ENCODE measurements around the gene BABAM2.
"Not testable (repeated sequence)": the region's sequence is repeated elsewhere in the genome, so short reads cannot be mapped to it uniquely, and the experiment has no call there.

Gene BABAM2

DNA sequence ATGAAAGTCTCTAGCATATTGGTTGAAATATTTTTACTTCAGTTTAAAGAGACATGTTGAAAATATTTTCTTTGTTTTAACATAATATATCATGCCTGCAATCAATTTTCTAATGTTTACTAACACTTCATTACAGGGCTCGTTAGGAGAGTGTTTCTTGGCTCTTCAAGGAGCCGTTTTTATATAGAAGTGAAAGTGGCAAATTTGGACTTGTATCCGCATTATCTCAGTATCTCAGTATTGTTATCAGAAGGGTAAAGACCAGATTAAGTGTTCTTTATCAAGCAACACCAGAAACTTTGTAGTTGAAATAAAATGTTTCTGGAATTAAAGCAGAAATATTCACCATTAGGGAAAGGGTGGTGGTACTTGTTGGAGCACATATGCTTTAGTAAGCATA lies 97.8 kb downstream of the BABAM2 start:
- no peak for DNase-seq

DNA sequence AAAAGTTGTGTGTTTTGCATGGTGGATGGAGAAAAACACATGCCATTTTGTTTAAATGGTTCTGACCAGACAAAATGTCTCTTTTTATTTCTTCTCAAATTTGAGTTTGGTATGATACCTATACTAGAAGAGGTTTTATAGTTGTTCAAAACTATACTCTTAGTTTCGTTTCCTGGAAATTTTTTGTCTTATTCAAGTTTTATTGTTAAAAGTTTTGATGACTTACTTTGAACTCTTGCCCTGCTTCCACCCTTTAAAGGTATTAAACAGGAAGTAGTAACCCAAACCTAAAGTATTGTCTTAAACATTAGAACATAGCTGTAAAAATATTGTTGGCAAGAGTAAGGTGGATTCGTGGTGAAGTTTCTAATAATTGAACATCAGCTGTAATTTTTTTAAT lies 98.2 kb downstream of the BABAM2 start:
- DNase-seq: no peak

DNA sequence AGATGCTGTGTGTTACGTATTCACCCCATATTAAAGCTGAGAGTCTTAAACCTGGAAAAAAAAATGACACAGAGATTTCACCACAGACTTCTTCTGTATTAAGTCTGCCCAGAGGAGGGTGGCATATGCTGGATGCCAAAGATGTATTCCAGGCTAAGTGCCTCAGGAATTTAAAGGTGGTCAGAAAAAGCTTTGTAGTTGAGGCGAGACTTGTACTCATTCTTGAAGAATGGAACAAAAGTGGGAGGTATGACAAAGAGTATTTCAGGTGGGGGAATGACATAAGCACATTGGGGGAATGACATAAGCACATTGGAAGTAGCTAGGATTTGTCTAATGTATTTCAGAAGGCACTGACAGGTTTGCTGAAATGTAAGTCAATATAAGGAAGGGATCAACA lies 98.6 kb downstream of the BABAM2 start:
- DNase-seq: no peak

DNA sequence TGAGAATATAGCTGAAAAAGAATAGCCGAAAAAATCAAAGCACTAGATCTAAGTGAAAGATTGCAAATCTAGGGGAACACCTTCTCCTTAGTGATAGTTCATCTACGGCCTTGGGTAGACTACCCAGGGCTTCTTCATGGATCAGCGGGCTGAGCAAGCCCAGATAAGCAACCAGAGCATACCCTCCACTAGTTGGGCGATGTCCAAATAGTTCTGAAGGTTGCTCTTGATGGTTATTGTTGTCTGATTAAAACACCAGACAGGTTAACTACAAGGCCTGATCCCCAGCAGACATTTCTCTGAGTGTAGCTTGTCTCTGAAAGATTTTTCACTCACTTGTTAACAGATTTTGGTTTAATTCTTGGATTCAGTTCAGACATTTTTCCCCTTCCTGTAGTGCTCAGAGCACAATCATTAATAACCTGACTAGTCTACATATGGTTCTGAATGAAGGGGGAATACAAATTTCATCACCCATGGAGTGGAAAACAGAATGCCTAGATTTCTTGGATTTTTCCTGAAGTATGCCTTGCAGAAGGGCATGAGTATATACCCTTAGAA lies 99.6 kb downstream of the BABAM2 start:
- DNase-seq: peak; percentile 13

GRCh38 chr2:27991146-27991545 lies 100.6 kb downstream of the BABAM2 start:
- DNase-seq: no peak

- no peak for DNase-seq
These were observed 102.4 kb downstream of the BABAM2 start for GRCh38 chr2:27992787-27993401.

DNA sequence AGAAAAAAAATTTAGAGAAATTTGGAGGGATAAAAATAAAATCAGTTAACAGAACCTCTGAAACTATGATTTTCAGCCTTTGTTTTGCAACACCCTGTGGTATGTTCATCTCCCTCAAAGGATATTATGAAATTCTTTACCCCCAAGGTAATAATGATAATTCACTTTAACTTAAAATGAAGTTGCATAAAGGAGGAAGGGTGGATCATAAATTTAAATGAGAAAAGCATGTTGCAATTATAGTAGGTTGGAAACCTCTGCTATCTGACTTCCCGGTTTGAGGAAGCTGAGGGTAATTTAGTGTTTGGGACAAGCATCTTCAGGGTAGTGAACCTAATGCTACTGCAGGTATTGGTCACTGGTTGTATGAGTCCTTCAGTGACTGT lies 102.9 kb downstream of the BABAM2 start:
- DNase-seq: no peak

DNA sequence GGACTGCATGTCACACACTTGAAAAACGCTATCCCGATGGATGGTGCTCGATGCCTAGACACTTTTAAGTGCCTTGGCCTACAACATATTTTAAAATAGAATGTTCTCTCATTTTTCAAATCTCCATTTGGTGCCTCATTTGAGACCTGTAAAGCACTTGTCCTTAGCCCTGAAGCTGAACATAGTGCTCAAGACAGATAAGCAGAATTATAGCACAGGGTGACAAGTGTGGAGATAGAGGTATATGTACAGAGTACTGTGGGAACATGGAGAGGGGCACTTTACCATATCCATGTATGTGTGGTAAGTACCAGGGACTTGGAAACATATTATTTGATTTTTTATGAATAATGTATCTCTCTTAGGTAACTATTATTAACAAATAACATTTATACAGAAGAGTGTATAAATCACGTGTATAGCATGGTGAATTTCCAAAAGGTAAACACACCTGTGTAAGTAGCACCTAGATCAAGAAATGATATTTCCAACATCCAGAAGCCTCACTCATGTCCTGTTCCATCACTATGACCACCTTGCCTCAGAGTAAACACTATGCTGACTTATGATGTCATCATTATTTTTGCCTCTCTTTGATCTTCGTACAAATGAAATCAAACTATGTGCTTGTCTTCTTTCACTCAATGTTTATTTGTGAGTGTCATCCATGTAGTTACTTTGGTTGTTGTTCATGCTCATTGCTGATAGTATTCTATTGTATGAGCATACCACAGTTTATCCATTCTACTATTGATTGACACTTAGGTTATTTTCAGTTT lies 103.6 kb downstream of the BABAM2 start:
- DNase-seq: no peak

DNA sequence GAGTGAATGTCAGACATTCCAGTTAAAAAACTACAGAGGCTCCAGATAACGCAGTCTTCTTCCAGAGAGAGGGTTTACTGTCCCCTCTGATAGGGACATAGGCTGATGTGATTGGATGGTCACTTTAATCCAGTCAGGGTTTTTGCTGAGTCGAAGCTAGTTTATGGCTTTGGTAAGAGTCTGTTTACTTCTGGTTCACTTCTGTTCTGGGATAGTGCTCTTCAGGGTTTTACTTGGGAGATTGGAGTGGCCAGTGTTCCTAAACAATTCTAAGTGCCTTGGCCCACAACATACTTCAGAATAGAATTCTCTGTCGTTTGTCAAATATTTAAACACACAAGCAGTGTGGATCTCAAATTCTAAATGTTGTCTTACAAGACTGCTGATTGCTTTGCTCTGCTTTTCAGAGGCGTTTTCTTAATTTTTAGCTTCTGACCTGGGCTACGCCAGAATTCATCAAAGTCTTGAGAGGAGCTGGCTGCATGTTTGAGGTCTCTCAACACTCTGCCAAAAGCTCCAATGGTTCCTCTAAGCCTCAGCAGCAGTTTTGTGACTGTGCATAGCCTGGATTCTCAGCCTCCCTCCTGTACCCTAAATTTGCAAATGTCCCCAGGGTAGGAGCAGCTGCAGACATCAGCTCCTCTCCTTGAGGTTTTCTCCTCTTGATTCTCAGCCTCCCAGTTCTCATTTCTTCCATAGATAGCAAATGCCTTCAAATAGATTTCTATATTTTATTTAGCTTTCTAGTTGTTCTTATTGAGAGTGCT lies 105.8 kb downstream of the BABAM2 start:
- no peak for DNase-seq

DNA sequence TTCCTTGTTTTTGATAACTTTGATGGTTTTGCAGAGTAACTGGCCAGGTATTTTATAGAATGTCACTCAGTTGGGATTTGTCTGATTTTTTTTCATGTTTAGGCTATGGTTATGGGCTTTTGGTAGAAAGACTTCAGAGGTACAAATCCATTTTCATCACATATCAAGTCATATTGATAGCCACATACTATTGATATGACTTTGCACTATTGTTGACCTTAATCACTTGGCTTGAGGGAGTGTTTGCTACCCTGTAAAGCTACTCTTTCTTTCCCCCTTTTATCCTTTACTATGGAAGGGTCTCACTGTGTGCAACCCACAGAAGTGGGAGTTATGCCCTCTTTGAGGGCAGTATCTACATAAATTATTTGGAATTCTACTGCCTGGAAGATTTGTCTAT lies 109.8 kb downstream of the BABAM2 start:
- no peak for DNase-seq

- DNase-seq: no peak
These were observed 111.7 kb downstream of the BABAM2 start for GRCh38 chr2:28002181-28002580.

- DNase-seq: no peak
These were observed 113.6 kb downstream of the BABAM2 start for GRCh38 chr2:28004086-28004485.

DNA sequence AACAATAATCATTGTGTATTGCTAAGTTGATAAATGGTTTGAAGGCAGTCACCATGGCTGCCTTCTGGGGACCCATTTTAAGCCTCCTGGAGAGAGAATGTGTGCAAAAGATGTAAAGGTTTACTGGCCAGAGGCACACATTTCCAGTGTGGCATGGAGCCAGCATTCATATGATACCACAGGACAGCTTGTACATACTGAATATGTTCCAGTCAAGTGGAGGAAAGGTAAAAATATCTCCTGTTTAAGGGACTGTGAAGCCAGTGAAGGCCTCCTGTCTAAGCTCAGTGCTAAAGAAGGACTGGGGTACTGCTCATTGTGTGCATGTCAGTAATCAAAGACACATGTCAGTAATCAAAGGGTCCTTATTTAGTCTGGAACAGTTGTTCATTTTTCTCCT lies 119.2 kb downstream of the BABAM2 start:
- DNase-seq: peak; percentile 52

DNA sequence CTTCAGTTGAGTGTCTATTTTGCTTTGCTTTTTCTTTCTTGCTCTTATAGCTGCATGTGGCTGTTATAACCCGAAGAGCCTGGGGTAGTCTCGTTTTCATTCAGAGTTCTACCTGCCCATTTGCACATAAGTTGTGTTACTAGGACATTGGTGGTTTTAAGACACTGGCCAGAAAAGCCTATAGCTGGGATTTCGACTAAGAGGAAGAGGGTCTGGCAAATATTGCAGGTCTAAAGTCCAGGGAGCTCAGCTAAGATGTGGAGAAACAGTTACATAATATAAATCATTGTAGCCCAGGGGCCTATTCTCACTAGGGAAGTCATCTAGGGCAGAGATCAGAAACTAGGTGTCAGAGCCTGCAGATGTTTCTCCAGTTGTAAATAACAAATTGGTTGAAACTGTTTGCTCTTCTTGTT lies 120.8 kb downstream of the BABAM2 start:
- DNase-seq: no peak

GRCh38 chr2:28018474-28018873 lies 127.9 kb downstream of the BABAM2 start:
- not testable (repeated sequence) for DNase-seq

DNA sequence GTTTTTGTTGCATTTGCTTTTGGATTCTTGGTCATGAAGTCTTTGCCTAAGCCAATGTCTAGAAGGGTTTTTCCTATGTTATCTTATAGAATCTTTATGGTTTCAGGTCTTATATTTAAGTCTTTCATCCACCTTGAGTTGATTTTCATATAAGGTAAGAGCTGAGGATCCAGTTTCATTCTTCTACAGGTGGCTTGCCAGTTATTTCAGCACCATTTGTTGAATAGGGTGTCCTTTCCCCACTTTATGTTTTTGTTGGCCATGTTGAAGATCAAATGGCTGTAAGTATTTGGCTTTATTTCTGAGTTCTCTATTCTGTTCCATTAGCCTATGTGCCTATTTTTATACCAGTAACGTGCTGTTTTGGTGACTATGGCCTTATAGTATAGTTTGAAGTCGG lies 129.0 kb downstream of the BABAM2 start:
- not testable (repeated sequence) for DNase-seq

GRCh38 chr2:28021898-28022297 lies 131.4 kb downstream of the BABAM2 start:
- no peak for DNase-seq

DNA sequence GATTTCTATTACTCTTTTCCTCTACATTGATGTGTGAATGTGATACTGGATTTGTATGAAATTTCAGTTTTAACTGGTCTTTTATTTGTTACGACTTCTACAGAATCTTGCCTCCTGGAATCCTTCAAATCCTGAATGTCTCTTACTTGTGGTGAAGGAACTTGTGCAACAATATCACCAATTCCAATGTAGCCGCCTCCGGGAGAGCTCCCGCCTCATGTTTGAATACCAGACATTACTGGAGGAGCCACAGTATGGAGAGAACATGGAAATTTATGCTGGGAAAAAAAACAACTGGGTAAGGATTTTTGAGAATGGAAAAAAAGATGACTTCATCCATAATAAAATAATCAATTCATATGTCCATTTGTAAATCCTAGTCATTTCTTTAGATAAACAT lies 134.6 kb downstream of the BABAM2 start:
- no peak for DNase-seq

DNA sequence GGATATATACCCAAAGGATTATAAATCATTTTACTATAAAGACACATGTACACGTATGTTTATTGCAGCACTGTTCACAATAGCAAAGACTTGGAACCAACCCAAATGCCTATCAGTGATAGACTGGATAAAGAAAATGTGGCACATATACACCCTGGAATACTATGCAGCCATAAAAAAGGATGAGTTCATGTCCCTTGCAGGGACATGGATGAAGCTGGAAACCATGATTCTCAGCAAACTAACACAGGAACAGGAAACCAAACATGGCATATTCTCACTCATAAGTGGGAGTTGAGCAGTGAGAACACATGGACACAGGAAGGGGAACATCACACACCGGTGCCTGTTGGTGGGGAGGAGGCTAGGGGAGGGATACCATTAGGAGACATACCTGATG lies 135.7 kb downstream of the BABAM2 start:
- DNase-seq: not testable (repeated sequence)

GRCh38 chr2:28028025-28028424 lies 137.5 kb downstream of the BABAM2 start:
- DNase-seq: no peak

DNA sequence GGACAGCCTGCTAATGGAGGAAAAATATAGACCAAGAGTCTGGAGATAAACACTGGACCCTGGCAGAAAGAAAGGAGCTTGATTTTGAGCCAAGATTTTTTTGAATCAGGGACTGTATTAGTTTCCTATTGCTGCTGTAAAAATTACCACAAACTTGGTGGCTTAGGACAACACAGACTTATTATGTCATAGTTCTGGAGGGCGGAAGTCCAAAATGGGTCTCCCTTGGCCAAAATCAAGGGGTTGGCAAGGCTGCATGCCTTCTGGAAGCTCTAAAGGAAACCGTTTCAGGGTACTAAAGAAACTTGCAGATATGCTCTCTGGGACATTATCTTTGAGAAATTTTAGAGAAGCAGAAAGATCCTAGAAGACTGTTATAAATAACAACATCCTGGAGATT lies 140.1 kb downstream of the BABAM2 start:
- DNase-seq: peak; percentile 43

- DNase-seq: no peak
These were observed 142.3 kb downstream of the BABAM2 start for GRCh38 chr2:28032816-28033215.

- no peak for DNase-seq
These were observed 144.2 kb downstream of the BABAM2 start for GRCh38 chr2:28034696-28035095.
